Measurements from ENCODE around the gene ADRA2B.

Gene ADRA2B

GRCh38 chr2:96103187-96103601, 13.2 kb downstream of the ADRA2B start:
- no peak for DNase-seq

- DNase-seq, result no peak
Observed at GRCh38 chr2:96102596-96103186, 13.7 kb downstream of the ADRA2B start.

GRCh38 chr2:96100893-96101304, 15.5 kb downstream of the ADRA2B start:
- no peak for DNase-seq

GRCh38 chr2:96099861-96100798, 16.2 kb downstream of the ADRA2B start:
- no peak for DNase-seq

GRCh38 chr2:96098900-96099590, 17.3 kb downstream of the ADRA2B start:
- no peak for DNase-seq

GRCh38 chr2:96097951-96098823, 18.2 kb downstream of the ADRA2B start:
- DNase-seq, result no peak

- no peak for DNase-seq
Observed at GRCh38 chr2:96097441-96097840, 18.9 kb downstream of the ADRA2B start.

GRCh38 chr2:96095116-96095636, 21.2 kb downstream of the ADRA2B start:
- no peak for DNase-seq

- no peak for DNase-seq
Observed at GRCh38 chr2:96093528-96093927, 22.8 kb downstream of the ADRA2B start.

- no peak for DNase-seq
Observed at GRCh38 chr2:96092951-96093350, 23.4 kb downstream of the ADRA2B start.

- no peak for DNase-seq
Observed at GRCh38 chr2:96092573-96092877, 23.8 kb downstream of the ADRA2B start.

GRCh38 chr2:96091711-96092572, 24.4 kb downstream of the ADRA2B start:
- DNase-seq, result no peak

GRCh38 chr2:96091141-96091710, 25.1 kb downstream of the ADRA2B start:
- no peak for DNase-seq

GRCh38 chr2:96090196-96090926, 26.0 kb downstream of the ADRA2B start:
- no peak for DNase-seq

- DNase-seq, result no peak
Observed at GRCh38 chr2:96089356-96090195, 26.8 kb downstream of the ADRA2B start.

GRCh38 chr2:96088340-96089335, 27.7 kb downstream of the ADRA2B start:
- DNase-seq, result no peak

- DNase-seq, result no peak
Observed at GRCh38 chr2:96087130-96087529, 29.2 kb downstream of the ADRA2B start.
